K562 (cell line): ENCODE data around the gene DDOST.

Experiments
- AFF1 ChIP-seq, 2 experiments: fragments of 450-650 bp; IDR thresholded peaks; 2 replicates each; pipeline ENCODE4 v1.6.1; 2018; ENCODE audit warnings: mild to moderate bottlenecking in 2 of 2, low read depth in 1 of 2; ENCODE audit not compliant: partially characterized antibody in 2 of 2
- CHD2 ChIP-seq: IDR thresholded peaks from 2 replicates; pipeline ENCODE4 v1.6.1; 2011; ENCODE audit warnings: low read depth, low read length
- NCOA2 ChIP-seq, 2 experiments: fragments of 450-650 bp; IDR thresholded peaks; 2 replicates each; pipeline ENCODE4 v1.6.1; 2018; ENCODE audit warnings: mild to moderate bottlenecking in 2 of 2, moderate library complexity in 1 of 2; ENCODE audit not compliant: partially characterized antibody in 2 of 2
- TOE1 ChIP-seq, 2 experiments: fragments of 450-650 bp in 1 of 2; sonication (generic) in 1 of 2; formaldehyde crosslinking in 1 of 2; IDR thresholded peaks; 2 replicates each; pipeline versions ENCODE4 v1.7.1 to v1.8.0; 2016 to 2022; ENCODE audit warnings: borderline replicate concordance in 2 of 2, mild to moderate bottlenecking in 2 of 2, antibody characterized with exemption in 1 of 2, inconsistent platforms in 1 of 2, low read depth in 1 of 2, missing genetic modification reagents in 1 of 2, moderate library complexity in 1 of 2
- USF2 ChIP-seq: sonication (generic); formaldehyde crosslinking; IDR thresholded peaks from 2 replicates; pipeline ENCODE4 v1.5.0; 2020; ENCODE audit warnings: missing genetic modification reagents
- ZNF146 ChIP-seq: IDR thresholded peaks from one replicate; pipeline ENCODE4 v1.6.1; 2018; ENCODE audit warnings: missing compliant biosample characterization; ENCODE audit not compliant: unreplicated experiment
- ZNF586 ChIP-seq: fragments of 450-650 bp; formaldehyde crosslinking; conservative IDR thresholded peaks from 2 replicates; pipeline ENCODE4 v1.4.0; 2020; ENCODE audit warnings: mild to moderate bottlenecking, moderate library complexity
- ZNF780A ChIP-seq: fragments of 250-450 bp; sonication (Bioruptor Pico); IDR thresholded peaks from 2 replicates; pipeline ENCODE4 v1.5.0; 2021; ENCODE audit warnings: mild to moderate bottlenecking

- TF ChIP-seq ZNF146 (CRISPR knock-in tag) (no peak), NCOA2 (IDR thresholded peaks at IDR 0.05; ENCODE audit: partially characterized antibody in 2 of 2) (no peak), ZNF780A (CRISPR knock-in tag) (no peak), AFF1 (IDR thresholded peaks at IDR 0.05; ENCODE audit: low read depth in 1 of 2, partially characterized antibody in 2 of 2) (no peak), ZNF586 (CRISPR knock-in tag) (no peak), TOE1 (IDR thresholded peaks at IDR 0.05; ENCODE audit: borderline replicate concordance) (no peak), TOE1 (CRISPR knock-in tag; IDR thresholded peaks at IDR 0.05; ENCODE audit: borderline replicate concordance, low read depth) (no peak), CHD2 (no peak), USF2 (CRISPR knock-in tag) (no peak)
These were observed 18.1 kb downstream of the DDOST start for GRCh38 chr1:20643080-20643479.
